ENCODE data around the gene IPO7.
"Not testable (repeated sequence)": the region's sequence is repeated elsewhere in the genome, so short reads cannot be mapped to it uniquely, and the experiment has no call there.

Gene IPO7

DNA sequence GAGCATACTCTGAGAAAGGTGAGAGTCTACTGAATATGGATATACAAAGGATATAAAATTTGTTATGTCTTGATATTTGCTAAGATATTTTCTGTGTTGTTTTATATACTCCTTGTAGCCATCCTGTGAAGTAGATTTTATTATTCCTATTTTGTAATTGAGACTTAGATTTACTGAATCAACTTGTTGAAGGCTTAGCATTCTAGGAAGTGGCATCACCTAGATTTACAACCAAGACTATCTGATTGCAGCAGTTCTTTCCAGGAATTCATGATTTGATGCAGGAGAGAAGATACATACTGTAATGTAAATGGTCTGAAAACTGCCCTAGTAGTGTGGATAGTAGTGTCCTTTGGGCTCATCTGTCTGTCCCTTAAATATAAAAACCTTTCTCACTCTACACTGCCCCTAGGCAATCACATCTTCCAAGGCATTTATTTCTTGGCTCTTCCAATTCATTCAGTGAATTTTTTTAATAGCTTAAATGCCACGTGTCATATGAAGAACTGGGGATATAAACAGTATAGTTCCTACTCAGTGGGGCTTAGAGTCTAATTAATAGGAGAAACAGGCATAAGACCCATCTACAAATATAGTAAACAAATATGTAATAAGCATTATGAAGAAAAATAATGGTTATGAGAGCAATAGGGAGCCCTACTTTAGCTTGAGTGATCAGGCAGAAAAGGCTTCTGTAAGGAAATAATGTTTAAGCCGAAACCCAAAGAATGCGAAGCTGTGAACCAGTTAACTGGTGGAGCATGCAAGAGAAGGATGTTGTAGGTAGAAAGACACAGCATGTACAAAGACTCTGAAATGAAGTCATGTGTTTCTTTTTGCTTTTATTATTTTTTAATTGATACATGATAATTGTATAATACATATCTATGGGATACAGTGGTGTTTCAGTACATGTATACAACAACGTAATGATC is 13.6 kb downstream of the IPO7 start:
- no peak for DNase-seq (ENCODE audit: low read depth)

DNA sequence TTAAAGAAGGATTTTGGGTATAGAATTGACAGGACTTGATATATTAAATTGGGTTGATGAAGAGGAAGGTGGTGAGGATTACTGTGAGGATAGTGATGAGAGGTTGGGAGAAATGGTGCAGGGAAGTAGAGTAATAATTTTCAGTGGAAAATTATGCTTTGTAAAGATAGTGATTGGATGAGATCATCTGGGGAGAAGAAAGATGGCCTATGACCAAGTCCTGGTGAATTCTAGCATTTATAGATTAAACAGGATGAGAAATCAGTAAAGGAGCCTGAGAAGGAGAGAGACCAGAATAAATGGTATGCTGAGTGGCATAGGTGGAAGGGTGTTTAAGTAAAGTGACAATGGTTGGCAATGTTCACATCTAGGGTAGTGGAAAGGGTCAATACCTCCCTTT is 15.0 kb downstream of the IPO7 start:
- DNase-seq (ENCODE audit: low read depth), result no peak

DNA sequence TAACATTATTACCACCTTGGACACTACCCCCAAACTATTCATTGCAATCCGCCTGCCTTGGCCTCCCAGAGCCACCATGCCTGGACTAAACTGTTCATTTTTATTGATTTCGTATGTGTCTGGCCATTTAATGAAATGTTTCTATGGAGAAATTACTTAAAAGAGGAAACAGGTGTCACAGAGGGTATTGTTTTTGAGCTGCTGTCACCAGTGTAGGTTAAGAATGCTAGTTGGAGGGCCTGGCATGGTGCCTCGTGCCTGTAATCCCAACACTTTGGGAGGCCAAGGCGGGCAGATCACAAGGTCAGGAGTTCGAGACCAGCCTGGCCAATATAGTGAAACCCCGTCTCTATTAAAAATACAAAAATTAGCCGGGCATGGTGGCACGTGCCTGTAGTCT is 17.4 kb downstream of the IPO7 start:
- not testable (repeated sequence) for DNase-seq (ENCODE audit: low read depth)

DNA sequence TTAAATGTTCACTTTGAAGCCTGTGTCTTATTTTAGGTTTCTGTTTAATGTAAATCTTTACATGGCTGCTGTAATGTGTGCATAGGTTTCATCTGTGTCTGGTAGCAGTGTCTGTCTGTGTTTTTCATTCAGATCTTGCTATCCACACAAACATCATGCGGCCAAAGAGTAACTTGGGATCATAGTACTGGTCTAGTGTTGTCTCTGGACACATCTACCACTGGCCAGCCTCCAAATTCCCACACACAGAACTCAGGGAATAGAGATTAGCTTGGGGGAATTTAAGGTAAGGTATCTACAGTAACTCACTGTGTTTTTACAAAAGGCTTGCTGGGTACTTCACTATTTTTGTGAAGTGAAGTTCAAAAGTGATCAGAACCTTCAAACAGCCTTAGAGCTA is 44.3 kb downstream of the IPO7 start:
- DNase-seq (ENCODE audit: low read depth), result no peak

DNA sequence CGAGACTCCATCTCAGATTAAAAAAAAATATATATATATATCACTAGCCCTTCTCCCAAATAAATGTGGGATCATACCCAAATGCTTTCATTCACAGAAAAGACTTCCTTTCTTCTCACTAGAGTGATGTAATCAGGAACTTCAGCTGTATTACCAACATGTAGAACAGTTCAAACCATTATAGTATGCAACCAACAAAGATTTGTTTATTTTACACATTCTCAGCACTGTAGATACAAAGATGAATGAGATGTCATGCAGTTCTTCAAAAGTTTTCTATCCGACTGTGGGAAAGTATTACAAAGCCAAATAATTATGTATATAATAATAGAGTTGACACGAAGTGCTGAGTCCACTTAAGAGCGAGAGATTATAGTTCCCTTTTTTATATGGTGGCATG is 54.2 kb downstream of the IPO7 start:
- no peak for DNase-seq (ENCODE audit: low read depth)

DNA sequence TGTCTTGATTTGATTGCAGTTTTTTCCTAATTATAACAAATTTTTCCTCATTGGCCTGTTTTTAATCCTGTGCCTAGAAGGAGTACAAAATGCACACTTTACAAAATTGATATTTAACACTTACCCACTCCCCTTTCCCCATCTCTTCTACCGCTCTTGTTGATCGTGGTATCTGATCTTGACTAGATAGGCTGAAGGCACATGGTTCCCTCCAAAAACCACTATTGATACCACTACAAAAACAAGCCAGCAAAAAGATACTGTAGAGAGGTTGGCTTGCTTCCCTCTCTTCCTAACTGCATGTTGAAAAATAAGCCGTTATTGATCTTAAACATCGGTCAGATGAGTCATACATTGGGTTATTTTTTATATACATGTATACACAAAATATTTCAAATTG is 61.8 kb downstream of the IPO7 start:
- DNase-seq (ENCODE audit: low read depth), result no peak

DNA sequence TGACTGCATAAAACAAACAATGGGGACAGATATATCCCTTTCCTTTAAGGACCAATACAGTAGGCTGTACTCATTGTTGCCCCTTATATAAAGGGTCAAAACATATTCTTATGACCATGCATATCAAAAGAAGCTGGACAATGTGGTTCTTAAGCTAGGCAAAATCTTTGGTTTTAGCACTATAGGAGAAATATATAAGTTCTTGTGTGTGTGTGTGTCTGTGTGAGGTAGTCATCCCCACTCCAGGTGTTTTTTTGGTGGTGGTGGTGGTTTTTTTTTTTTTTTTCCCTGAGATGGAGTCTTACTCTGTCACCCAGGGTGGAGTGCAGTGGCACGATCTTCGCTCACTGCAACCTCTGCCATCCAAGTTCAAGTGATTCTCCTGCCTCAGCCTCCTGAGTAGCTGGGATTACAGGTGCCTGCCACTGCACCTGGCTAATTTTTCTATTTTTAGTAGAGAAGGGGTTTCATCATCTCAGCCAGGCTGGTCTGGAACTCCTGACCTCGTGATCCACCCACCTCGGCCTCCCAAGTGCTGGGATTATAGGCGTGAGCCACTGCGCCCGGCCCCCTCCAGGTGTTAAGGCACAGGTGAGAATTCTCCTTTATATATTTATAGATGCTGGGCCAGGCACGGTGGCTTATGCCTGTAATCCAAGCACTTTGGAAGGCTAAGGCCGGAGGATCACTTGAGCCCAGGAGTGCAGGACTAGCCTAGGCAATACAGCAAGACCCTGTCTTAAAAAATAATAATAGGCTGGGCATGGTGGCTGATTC is 64.3 kb downstream of the IPO7 start:
- no peak for DNase-seq (ENCODE audit: low read depth)

DNA sequence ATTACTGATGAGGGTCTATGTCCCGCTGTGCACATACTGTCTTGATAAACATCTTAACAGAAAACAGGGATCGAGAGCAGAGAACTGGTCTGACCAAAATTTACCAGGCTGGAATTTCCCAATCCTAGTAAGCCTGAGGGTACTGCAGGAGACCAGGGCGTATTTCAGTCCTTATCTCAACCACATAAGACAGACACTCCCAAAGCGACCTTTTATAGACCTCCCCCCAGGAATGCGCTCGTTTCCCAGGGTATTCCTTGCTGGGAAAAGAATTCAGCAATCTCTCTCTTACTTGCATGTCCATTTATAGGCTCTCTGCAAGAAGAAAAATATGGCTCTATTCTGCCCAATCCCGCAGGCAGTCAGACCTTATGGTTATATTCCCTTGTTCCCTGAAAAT is 67.6 kb downstream of the IPO7 start:
- not testable (repeated sequence) for DNase-seq (ENCODE audit: low read depth)

DNA sequence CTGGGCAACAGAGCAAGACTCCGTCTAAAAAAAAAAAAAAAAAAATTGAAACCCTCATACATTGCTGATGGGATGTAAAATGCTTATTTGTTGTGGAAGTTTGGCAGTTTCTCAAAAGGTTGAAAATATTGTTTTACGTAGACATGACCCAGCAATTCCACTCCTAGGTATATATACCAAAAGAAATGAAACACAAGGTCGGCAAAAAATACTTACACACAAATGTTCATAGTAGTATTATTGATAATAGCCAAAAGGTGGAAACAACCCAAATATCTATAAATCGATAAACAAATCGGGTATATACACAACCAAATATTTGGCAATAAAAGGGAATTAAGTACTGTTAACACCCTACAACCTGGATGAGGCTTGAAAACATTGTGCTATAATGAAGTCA is 71.3 kb downstream of the IPO7 start:
- DNase-seq (ENCODE audit: low read depth), result no peak

DNA sequence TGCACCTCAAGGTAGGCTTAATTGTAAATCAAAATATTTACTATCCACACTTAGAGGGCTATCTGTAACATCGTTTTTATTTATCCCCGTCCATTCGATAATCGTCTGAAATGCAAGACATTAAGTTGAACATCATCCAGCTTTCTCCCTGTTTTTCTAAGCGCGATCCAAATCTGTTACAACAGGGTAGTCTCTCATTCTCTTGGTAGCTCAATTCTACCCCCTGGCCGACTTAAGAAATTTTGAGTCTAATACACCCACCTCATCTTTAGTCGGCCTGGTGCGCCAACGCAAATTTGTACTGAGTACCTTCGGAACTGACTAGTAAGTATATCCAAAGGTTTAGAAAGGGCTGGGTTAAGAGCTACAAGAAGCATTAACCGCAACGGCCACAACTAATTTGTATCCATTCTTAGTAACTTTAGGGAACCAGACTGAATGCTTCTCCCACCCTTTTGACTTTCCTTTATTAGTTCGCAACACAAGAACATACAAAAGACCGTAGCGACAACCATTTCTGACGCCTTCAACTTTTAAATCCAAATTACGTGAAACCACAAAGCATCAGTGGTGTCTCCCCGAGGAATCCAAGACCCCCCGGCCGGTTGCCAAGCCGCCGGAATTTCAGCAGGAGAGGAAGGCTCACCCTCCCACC is 75.3 kb downstream of the IPO7 start:
- DNase-seq (ENCODE audit: low read depth), result no peak

DNA sequence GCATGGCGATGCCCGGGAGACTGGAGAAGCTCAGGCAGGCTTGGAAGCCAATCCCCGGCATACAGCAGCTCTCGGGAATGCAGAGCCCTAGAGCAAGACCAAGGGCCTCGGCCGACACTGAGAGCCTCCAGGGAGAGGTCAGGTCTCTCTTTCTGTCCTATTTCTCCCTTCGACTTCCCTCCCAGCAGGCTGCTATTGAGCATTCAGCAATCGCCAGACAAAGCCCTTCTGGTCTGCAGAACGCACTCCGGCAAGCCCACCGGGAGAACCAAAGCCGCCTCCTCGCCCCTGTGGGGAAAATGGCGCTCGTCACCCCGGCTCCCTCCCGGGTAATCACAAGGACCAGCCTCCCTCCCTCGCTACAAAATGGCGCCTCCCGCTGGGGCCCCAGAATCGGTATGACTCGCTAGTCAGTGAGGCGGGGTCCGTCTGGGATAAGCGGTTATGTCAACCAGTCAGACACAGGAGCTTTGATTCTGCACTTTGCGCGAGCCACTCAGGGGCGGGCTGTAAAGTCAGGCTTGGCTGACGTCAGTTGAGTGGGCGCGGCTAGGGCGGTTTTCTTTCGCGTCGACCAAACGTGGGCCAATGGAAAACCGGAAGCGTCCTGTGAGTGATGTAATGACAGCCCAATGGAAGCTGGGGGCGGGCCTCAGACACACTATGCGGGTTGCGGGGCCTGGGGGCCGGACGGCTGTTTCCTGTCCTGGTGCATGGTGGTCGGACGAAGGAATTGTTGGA is 76.0 kb downstream of the IPO7 start, which contains the start of gene ZNF143:
Gene ZNF143 (plus strand): TSS at position 691 of the 741 bp plus-strand sequence. CDS start 10,297 bp downstream, outside the sequence.
- peak; percentile 99 for DNase-seq (ENCODE audit: low read depth)

DNA sequence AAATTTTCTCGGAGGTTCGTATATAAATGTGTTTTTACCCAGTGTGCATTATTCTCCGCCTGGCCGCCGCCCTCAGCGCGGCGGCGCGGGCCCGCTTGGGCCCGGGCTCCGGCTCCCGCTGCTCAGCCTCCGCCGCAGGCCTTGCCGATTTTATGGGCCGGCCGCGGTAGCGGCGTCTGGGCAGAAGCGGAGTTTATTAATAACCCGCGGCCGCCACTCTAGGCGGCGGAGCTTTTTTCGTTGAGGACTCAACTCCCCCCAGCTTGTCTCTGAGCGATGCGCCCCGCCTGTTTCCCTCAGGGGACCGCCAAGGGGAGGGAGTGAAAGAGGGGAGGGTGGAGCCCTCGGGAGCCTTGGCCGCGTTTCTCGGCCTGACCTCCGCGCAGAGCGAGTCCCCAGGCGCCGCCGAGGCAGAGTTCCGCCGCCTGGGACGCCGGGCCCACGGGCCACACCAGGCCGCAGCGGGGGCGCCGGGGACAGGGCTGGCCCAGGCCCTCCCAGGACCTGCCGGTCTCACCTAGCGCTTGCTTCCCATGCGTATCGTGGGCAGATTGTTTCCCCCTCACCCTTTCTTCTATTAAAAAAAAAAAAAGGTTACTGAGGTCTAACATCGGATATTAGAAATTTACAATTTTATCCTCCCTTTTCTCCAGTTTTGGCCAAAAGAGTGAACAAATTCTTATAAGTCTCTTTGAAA is 76.8 kb downstream of the IPO7 start:
- DNase-seq (ENCODE audit: low read depth), result peak; percentile 83

DNA sequence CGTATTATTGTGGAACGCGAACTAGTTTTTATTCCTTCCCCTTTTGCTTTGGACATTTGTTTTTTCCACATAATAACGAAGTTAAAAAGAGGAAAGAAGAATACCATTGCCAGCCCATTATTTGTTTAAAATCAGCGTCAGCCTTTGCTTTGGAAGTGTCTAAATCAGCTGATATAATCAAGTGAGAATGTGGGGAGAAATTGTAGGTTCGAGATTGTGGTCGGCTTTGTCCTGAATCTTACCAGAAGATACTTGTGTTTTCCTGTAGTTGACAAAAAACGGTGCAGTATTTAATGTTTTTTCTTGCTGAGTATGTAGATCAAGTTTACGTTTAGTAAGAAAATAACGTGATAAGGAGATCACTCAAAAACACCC is 77.3 kb downstream of the IPO7 start:
- no peak for DNase-seq (ENCODE audit: low read depth)

DNA sequence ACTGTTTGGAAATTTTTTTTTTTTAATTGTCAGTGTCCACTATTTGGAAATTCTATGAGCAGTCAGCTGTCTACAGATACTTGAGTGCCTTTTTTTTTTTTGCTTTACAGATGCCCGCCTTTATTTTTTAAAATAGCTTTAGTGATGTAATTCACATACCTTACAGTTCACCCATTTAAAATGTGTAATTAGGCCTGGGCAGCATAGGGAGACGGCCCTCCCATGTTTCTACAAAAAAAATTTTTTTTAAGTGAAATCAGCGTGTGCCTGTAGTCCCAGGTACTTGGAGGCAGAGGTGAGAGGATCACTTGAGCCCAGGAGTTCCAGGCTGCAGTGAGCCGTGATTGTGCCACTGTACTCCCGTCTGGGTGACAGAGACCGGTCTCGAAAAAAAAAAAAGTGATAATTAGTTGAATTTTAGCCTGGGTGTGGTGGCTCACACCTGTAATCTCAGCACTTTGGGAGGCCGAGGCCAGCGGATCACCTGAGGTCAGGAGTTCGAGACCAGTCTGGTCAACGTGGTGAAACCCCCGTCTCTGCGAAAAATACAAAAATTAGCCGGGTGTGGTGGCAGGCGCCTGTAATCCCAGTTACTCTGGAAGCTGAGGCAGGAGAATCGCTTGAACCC is 77.8 kb downstream of the IPO7 start:
- no peak for DNase-seq (ENCODE audit: low read depth)

DNA sequence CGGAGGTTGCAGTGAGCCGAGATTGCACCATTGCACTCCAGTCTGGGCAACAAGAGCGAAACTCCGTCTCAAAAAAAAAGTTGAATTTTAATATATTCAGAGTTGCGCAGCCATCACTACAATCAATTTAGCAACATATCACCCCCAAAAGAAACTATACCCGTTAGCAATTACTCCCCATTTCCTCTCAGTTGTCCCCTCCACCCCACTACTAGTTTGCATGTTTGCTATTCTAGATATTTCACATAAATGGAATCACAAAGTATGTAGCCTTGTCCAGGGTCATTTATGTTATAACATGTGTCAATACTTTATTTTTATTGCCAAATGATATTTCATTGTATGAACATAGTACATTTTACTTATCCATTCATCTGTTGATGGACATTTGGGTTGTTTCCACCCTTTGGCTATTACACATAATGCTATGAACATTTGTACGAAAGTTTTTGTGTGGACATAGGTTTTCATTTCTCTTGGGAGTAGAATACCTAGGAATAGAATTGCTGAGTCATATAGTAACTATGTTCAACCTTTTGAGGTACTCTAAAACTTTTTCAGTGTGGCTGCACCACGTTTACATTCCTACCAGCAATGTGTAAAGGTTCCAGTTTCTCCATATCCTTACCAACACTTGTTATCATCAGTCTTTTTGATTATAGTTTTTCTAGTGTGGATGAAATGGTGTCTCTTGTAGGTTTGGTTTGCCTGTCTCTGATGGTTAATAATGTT is 78.5 kb downstream of the IPO7 start:
- no peak for DNase-seq (ENCODE audit: low read depth)

DNA sequence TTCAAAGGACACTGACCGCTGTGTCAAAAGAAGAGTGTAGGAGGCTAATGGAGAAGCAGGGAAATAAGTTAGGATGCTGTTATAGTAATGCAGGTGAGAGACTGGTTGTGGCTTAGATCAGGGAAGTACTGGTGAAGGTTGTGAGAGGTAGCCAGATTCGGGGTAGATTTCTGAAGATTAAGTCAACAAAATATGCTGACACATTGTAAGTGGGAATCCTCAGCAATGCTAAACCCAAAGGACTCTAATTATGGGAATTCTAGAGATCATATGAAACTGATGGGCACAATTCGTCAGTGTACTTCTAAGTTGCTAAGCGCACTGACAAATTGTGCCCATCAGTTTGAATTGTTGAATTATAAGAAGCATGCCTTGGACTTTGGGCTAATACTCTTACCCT is 86.3 kb downstream of the IPO7 start:
- no peak for DNase-seq (ENCODE audit: low read depth)

DNA sequence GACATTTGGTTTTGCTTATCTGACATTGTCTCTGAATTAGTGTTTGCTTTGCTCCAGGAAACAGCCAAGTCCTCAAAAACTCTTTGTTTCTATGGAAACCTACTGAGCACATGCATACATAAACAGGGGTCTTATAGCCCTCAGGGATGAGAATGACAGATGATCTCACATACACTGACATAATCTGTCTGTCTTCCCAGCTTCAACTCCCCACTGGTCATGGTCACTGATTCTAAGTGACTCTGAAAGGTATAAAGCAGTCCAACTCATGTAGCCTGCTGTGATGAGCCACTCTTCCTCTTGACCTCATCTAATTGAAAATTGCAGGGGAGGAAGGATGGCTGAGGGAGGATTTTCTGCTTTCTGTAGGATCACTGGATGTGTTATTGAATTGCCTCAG is 89.0 kb downstream of the IPO7 start:
- no peak for DNase-seq (ENCODE audit: low read depth)

DNA sequence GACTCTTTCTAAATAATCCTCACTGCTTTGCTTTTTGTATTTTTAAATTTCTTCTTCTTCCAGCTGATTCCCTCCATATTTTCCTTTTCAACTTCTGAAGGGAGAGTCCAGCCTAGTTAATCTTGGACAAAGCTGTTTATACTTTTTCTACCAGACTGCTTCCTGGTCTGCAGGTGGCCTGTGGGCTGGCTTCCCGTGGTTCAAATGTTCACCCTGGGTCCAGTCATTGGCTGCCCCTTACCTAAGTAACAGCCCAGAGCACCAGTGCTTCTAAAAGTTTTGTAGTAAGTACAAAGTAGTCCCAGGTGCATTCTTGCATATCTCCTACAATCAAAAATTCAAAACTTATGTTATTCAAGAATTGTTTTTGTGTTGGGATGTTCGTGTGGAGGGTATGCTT is 95.4 kb downstream of the IPO7 start:
- no peak for DNase-seq (ENCODE audit: low read depth)

DNA sequence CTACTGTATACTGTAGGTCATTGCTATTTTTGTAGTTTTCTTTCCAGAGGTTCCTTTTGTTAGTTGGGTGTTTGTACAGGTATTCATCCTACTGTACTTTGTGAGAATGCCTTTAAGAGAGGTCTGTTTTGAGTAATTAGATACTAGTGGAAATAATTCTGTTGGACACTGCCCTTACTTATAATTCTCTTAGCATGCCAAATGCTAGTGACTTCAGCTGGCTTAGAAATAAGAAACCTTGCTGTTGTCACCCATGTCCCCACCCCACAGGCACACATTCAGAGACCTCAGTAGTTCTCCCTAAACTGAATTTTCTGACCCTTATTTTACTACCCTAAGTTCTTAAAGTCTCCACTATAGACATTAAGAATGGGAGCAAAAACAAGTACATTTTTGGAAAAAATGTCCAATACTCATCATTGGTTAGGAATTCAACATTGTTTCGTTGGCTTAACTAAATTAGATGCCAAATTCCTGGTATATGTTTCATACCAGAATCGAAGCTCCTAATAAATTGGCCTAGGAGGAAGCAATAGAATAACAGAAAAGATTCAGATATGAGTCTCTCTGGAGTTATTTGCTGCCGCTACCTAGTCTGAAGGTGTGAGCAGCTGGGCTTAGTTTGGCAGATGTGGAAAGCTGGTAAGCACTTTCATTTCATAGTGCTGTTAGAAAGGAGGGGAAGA is 104.8 kb downstream of the IPO7 start:
- peak; percentile 71 for DNase-seq (ENCODE audit: low read depth)

DNA sequence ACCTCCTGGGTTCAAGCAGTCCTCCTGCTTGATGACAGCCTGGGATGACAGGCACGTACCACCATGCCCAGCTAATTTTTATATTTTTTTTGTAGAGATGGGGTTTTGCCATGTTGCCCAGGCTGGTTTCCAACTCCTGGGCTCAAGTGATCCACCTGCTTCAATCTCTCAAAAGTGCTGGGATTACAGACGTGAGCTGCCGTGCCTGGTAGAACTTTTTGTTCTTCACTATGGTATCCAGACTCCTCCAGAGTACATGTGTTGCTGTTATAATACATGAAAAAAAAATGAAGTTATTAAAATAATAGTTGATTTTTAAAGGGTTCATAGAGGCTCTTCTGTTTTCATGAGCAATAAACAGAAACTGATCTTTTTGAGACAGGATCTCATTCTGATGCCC is 105.9 kb downstream of the IPO7 start:
- no peak for DNase-seq (ENCODE audit: low read depth)
